NCI-H2029 treated with DMSO at 0.1 percent for 48 hours (cell line): ENCODE measurements around the gene TSPOAP1.

Experiments
- DNase-seq: peaks from one replicate; lab custom pipeline; 2025; lab: John Stamatoyannopoulos, UW

TSPOAP1 gene, protein sequence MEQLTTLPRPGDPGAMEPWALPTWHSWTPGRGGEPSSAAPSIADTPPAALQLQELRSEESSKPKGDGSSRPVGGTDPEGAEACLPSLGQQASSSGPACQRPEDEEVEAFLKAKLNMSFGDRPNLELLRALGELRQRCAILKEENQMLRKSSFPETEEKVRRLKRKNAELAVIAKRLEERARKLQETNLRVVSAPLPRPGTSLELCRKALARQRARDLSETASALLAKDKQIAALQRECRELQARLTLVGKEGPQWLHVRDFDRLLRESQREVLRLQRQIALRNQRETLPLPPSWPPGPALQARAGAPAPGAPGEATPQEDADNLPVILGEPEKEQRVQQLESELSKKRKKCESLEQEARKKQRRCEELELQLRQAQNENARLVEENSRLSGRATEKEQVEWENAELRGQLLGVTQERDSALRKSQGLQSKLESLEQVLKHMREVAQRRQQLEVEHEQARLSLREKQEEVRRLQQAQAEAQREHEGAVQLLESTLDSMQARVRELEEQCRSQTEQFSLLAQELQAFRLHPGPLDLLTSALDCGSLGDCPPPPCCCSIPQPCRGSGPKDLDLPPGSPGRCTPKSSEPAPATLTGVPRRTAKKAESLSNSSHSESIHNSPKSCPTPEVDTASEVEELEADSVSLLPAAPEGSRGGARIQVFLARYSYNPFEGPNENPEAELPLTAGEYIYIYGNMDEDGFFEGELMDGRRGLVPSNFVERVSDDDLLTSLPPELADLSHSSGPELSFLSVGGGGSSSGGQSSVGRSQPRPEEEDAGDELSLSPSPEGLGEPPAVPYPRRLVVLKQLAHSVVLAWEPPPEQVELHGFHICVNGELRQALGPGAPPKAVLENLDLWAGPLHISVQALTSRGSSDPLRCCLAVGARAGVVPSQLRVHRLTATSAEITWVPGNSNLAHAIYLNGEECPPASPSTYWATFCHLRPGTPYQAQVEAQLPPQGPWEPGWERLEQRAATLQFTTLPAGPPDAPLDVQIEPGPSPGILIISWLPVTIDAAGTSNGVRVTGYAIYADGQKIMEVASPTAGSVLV (N-terminal part only)

DNA sequence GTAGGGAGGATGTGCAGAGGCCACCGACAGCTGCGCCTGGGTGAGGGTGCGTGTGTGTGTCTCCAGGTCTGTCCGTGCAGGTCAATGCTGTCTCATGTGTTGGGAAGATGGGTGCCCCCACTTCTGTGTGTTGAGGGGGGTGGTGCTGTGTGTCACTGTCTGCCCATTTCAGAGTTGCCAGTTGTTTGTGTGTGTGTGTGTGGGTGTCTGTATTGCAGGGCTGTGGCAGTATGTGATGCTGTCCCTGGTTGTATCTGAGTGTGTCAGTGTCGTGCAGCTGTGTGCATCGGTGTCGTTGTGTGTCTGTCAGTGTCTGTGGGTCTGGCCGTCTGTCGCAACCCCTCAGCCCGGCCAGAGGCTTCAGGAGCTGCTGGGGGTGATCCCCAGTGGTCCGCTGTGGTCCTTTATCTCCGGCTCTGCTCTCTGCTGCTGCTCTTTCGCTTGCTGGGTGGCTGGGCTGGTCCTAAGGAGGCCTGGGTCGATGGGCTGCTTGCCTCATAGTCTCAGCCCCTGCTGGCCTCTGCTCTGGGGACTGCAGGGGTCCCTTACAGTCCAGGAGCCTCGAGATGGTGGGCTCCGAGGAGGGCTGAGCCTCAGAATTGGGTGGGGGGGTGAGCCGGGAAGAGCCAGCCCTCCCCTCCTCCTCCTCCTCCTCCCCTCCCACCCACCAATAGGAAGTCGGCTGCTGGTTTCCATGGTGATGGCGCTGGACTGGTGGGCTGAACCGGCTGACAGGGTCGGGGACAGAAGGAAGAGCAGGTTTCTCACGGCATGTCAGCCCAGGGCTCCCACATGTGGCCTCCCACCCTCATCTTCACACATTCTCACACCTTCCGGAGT is at the start of gene TSPOAP1:
Gene TSPOAP1 (minus strand): TSS at position 601 of the 840 bp plus-strand sequence. CDS start 875 bp downstream, outside the sequence.
- DNase-seq: no peak

GRCh38 chr17:58377661-58378060 is 49.1 kb upstream of the TSPOAP1 start:
- DNase-seq: no peak

- DNase-seq: no peak
These were observed 48.6 kb upstream of the TSPOAP1 start for GRCh38 chr17:58377093-58377601.

- DNase-seq: no peak
These were observed 47.9 kb upstream of the TSPOAP1 start for GRCh38 chr17:58376472-58377000.

GRCh38 chr17:58375811-58376210 is 47.2 kb upstream of the TSPOAP1 start:
- no peak for DNase-seq

DNA sequence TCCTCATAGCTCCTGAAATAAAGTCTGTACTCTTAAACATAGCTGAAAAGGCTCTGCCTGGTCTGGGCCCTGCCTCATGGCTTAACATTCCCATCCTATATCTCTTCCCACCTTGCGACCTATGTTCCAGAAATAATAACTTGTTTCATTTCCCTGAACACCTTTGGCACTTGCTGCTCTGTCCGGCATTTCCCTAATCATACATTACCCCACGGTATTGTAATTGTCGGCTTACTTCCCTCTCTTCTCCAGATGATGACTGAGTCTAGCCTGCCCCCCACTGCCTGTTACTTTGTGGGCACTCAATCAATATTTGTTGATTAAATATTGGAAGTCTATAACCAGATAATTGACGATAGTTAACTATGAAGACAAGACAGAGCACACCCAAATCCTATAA is 46.7 kb upstream of the TSPOAP1 start:
- DNase-seq: no peak

GRCh38 chr17:58373923-58374322 is 45.3 kb upstream of the TSPOAP1 start:
- DNase-seq: no peak

GRCh38 chr17:58373003-58373402 is 44.4 kb upstream of the TSPOAP1 start:
- no peak for DNase-seq

GRCh38 chr17:58371300-58371950 is 42.8 kb upstream of the TSPOAP1 start:
- DNase-seq: no peak

DNA sequence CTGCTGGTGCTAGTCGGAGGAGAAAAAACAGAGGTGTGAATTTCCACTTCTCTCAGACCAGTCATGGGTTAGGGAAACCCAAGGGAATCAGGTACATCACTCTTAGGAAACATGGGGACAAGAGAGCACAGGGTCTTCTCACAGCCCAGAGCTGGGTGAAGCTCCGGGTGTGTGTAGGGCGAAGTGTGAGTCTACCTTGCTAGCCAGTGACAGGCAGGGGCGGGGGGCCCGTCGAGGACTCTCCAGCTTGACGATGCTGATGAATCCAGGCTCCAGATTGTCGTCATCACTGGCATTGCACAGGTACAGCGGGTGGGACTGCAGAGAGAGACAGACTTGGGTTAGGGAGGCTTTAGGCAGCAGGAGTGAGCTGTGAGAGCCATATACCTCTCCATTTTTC is 42.1 kb upstream of the TSPOAP1 start:
- DNase-seq: no peak

GRCh38 chr17:58370309-58370708 is 41.7 kb upstream of the TSPOAP1 start:
- no peak for DNase-seq

DNA sequence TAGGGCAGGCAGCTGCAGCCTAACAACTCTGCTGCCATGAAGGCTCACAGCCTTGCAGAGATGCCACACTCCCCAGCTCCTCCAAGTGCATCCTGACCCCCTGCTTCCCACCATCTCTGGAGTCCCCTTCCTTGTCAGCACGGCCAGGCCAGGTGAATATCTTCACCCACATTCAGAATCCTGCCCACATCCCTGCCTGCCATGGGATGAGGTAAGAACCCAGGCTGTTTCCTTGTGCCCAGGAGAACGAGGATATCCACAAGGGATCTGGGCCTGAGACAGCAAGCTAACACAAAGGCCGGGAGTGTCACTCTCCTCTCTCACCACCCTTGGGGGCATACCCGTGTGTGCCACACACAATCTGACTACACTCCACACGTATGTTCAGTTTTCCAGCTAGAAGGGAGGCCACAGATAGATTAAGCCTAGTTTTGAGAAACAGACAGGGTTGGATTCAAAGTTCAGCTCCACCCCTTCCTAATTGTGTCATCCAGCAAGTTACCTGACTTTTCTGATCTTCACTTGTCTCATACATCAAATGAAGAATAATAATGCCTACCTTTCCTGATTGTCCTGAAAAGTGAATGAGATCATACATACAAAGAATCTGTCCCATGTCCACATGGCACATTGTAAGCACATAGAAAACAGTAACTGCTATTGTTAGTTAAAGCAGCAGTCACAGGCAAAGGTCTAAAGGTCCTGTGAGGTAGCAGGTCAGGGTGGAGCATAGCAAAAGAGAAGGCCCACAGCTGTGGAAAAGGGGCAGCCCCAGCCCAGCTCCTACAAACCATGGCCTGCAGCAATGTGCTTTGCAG is 40.8 kb upstream of the TSPOAP1 start:
- no peak for DNase-seq

GRCh38 chr17:58368860-58369213 is 40.2 kb upstream of the TSPOAP1 start:
- no peak for DNase-seq

GRCh38 chr17:58367461-58367860 is 38.9 kb upstream of the TSPOAP1 start:
- DNase-seq: no peak

DNA sequence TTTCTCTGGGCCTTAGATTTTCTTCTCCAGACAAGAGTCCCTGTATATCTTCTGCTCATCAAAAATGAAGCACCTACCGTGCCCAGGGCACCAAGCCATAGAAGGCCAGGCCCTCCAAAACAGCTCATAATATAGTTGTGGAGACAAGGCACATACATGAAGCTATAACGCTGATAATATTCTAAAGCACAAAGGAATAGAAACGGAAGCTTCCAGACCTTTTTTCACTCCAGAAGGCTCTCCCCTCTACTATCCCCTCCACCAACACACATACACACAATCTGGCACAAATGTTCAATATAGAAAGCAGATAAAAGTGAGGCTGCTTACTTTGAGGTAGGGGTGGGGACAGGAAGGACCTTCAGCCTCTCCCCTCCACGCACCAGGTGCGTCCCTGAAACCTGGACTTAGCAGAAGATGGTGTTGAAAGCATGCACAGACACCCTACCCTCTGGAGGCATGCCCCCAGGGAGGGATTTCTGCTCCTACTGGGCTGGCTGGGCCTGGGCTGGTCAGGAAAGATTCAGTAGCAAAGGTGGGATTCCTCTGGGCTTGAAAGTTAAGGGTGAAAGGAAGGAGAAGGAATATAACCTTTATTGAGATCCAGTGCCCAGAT is 37.5 kb upstream of the TSPOAP1 start:
- DNase-seq: no peak

- no peak for DNase-seq
These were observed 36.8 kb upstream of the TSPOAP1 start for GRCh38 chr17:58365185-58365979.

- no peak for DNase-seq
These were observed 35.8 kb upstream of the TSPOAP1 start for GRCh38 chr17:58364270-58364942.
